WERI-Rb-1 (cell line): ENCODE measurements around the gene FOXJ1.

Experiments used
- DNase-seq: peaks from one replicate; pipeline ENCODE4 v3.0.0-alpha.2; 2020
- H3K27ac ChIP-seq: fragments of 250-450 bp; sonication (Bioruptor Pico); 2 replicates; pipeline ENCODE4 v1.5.1; 2020; ENCODE audit warnings: mild to moderate bottlenecking, moderate library complexity
- H3K27me3 ChIP-seq: fragments of 250-450 bp; sonication (Bioruptor Pico); 2 replicates; pipeline ENCODE4 v1.5.1; 2021; ENCODE audit warnings: mild to moderate bottlenecking, low read depth, moderate library complexity; ENCODE audit not compliant: insufficient read depth, severe bottlenecking
- H3K36me3 ChIP-seq: fragments of 250-450 bp; sonication (Bioruptor Pico); 2 replicates; pipeline ENCODE4 v1.5.1; 2020; ENCODE audit warnings: mild to moderate bottlenecking, moderate library complexity
- H3K4me3 ChIP-seq: 2 replicates; pipeline ENCODE4 v1.5.1; 2011; ENCODE audit warnings: low read depth, mild to moderate bottlenecking, control low read depth, low read length
- H3K9me3 ChIP-seq: fragments of 250-450 bp; sonication (Bioruptor Pico); 2 replicates; pipeline ENCODE4 v1.5.1; 2021; ENCODE audit warnings: mild to moderate bottlenecking, moderate library complexity; ENCODE audit not compliant: severe bottlenecking
- CTCF ChIP-seq: IDR thresholded peaks from 2 replicates; pipeline ENCODE4 v1.5.1; 2011; ENCODE audit warnings: low read depth, mild to moderate bottlenecking, control low read depth, inconsistent platforms, low read length

The FOXJ1 gene

GRCh38 chr17:76173474-76173873, 32.4 kb upstream of the FOXJ1 start:
- Histone ChIP-seq H3K27me3 (no peaks in the 10 kb centered on the region), H3K27ac (no peak overlapping the region), H3K4me3 (no peak overlapping the region), H3K36me3 (no peaks in the 10 kb centered on the region), H3K9me3 (no peaks in the 10 kb centered on the region)
- DNase-seq: no peak
- TF ChIP-seq CTCF: no peak

GRCh38 chr17:76171706-76172105, 30.7 kb upstream of the FOXJ1 start:
- H3K9me3 ChIP-seq: no peaks in the 10 kb centered on the region
- no peak for DNase-seq
- TF ChIP-seq CTCF: no peak
- no peak overlapping the region for H3K4me3 ChIP-seq
- no peaks in the 10 kb centered on the region for H3K27me3 ChIP-seq
- H3K36me3 ChIP-seq: peaks cover 8% of the 10 kb centered on the region
- H3K27ac ChIP-seq: no peak overlapping the region

- H3K36me3 ChIP-seq: peaks cover 11% of the 10 kb centered on the region
- no peak overlapping the region for H3K4me3 ChIP-seq
- no peak overlapping the region for H3K27ac ChIP-seq
- DNase-seq: no peak
- no peaks in the 10 kb centered on the region for H3K27me3 ChIP-seq
- no peak for TF ChIP-seq CTCF
- no peaks in the 10 kb centered on the region for H3K9me3 ChIP-seq
These were observed 29.1 kb upstream of the FOXJ1 start for GRCh38 chr17:76170114-76170513.

- TF ChIP-seq CTCF: no peak
- no peak overlapping the region for H3K27ac ChIP-seq
- no peak overlapping the region for H3K4me3 ChIP-seq
- DNase-seq: no peak
- no peaks in the 10 kb centered on the region for H3K27me3 ChIP-seq
- H3K9me3 ChIP-seq: no peaks in the 10 kb centered on the region
- peaks cover 11% of the 10 kb centered on the region for H3K36me3 ChIP-seq
These were observed 25.9 kb upstream of the FOXJ1 start for GRCh38 chr17:76166906-76167305.

- no peak for TF ChIP-seq CTCF
- no peak overlapping the region for H3K4me3 ChIP-seq
- H3K27me3 ChIP-seq: no peaks in the 10 kb centered on the region
- H3K9me3 ChIP-seq: no peaks in the 10 kb centered on the region
- no peak overlapping the region for H3K27ac ChIP-seq
- no peak for DNase-seq
- H3K36me3 ChIP-seq: peaks cover 11% of the 10 kb centered on the region
These were observed 25.1 kb upstream of the FOXJ1 start for GRCh38 chr17:76166168-76166567.

- peaks cover 12% of the 10 kb centered on the region for H3K36me3 ChIP-seq
- no peak overlapping the region for H3K27ac ChIP-seq
- H3K4me3 ChIP-seq: no peak overlapping the region
- no peaks in the 10 kb centered on the region for H3K27me3 ChIP-seq
- H3K9me3 ChIP-seq: no peaks in the 10 kb centered on the region
- TF ChIP-seq CTCF: no peak
- no peak for DNase-seq
These were observed 23.3 kb upstream of the FOXJ1 start for GRCh38 chr17:76164331-76164730.
